Fibroblast of upper back skin (primary cell): Measurements from ENCODE around the gene SBSN.

ENCODE experiments used
- DNase-seq: peaks from one replicate; pipeline ENCODE4 v3.0.0-alpha.2; 2013

SBSN gene

GRCh38 chr19:35553385-35554000 is 25.4 kb upstream of the SBSN start:
- DNase-seq: no peak

- DNase-seq: no peak
Measured at GRCh38 chr19:35552534-35553384, 24.6 kb upstream of the SBSN start.

GRCh38 chr19:35551091-35551810 is 23.1 kb upstream of the SBSN start:
- no peak for DNase-seq

- DNase-seq: no peak
Measured at GRCh38 chr19:35549879-35550523, 21.9 kb upstream of the SBSN start.

GRCh38 chr19:35549174-35549788 is 21.2 kb upstream of the SBSN start:
- DNase-seq: peak; percentile 71

GRCh38 chr19:35546532-35546931 is 18.4 kb upstream of the SBSN start:
- no peak for DNase-seq

- no peak for DNase-seq
Measured at GRCh38 chr19:35545855-35546381, 17.8 kb upstream of the SBSN start.

GRCh38 chr19:35545001-35545854 is 17.1 kb upstream of the SBSN start, which contains the start of gene TMEM147:
Gene TMEM147 (plus strand): TSS chr19:35545626. CDS start chr19:35545740, 114 bp downstream.
- peak; percentile 85 for DNase-seq

GRCh38 chr19:35544110-35544802 is 16.1 kb upstream of the SBSN start:
- no peak for DNase-seq

GRCh38 chr19:35543280-35544109 is 15.4 kb upstream of the SBSN start:
- no peak for DNase-seq

- DNase-seq: no peak
Measured at GRCh38 chr19:35542209-35542608, 14.1 kb upstream of the SBSN start.

- no peak for DNase-seq
Measured at GRCh38 chr19:35540356-35540927, 12.3 kb upstream of the SBSN start.

- DNase-seq: no peak
Measured at GRCh38 chr19:35539850-35540249, 11.7 kb upstream of the SBSN start.

- no peak for DNase-seq
Measured at GRCh38 chr19:35539314-35539713, 11.2 kb upstream of the SBSN start.

- DNase-seq: no peak
Measured at GRCh38 chr19:35534803-35535480, 6.8 kb upstream of the SBSN start.

GRCh38 chr19:35533822-35534392 is 5.8 kb upstream of the SBSN start:
- DNase-seq: no peak

GRCh38 chr19:35533201-35533821 is 5.2 kb upstream of the SBSN start, which contains the start of gene GAPDHS:
Gene GAPDHS (plus strand): TSS chr19:35533456. CDS start chr19:35533528, 72 bp downstream.
- DNase-seq: no peak

- no peak for DNase-seq
Measured at GRCh38 chr19:35531291-35531690, 3.2 kb upstream of the SBSN start.
